T-helper 17 cell (primary cell): ENCODE data around the gene ERMP1. TPM values are rescaled to one million over a fixed set of nuclear protein-coding genes. Genes with fewer than 3 reads are reported as not detected.
"Not testable (repeated sequence)": the region's sequence is repeated elsewhere in the genome, so short reads cannot be mapped to it uniquely, and the experiment has no call there.

Experiments used
- ATAC-seq: fragments of 150-1000 bp; cut with Tn5 transposase; 2 replicates; pipeline ENCODE4 v1.10.0; 2021; ENCODE audit warnings: mild to moderate bottlenecking, moderate library complexity
- DNase-seq, 3 donors: peaks; one replicate each; pipeline versions ENCODE4 v3.0.0 to v3.0.0-alpha.2; 2020 to 2021
- H3K9me3 ChIP-seq: one replicate; pipeline ENCODE4 v1.7.0; 2013; ENCODE audit warnings: low read length, mild to moderate bottlenecking; ENCODE audit not compliant: control insufficient read depth, poor library complexity, severe bottlenecking
- H3K27ac Mint-ChIP-seq: one replicate; pipeline ENCODE4 v1.8.0; 2022; ENCODE audit warnings: mild to moderate bottlenecking, moderate library complexity, mixed read lengths
- H3K27me3 Mint-ChIP-seq: one replicate; pipeline ENCODE4 v1.8.0; 2022; ENCODE audit warnings: mixed read lengths
- H3K36me3 Mint-ChIP-seq: one replicate; pipeline ENCODE4 v1.8.0; 2022; ENCODE audit warnings: low read depth, mixed read lengths
- H3K4me1 Mint-ChIP-seq: one replicate; pipeline ENCODE4 v1.8.0; 2022; ENCODE audit warnings: mild to moderate bottlenecking, mixed read lengths
- H3K4me3 Mint-ChIP-seq: one replicate; pipeline ENCODE4 v1.8.0; 2022; ENCODE audit warnings: mild to moderate bottlenecking, moderate library complexity, mixed read lengths
- total RNA-seq, 4 donors: library from RNA in 2 of 4; stranded (reverse) in 2 of 4; gene quantifications; one replicate each; pipeline ENCODE4 v1.2.3 and lab custom pipeline; 2022 to 2026

Gene ERMP1, protein sequence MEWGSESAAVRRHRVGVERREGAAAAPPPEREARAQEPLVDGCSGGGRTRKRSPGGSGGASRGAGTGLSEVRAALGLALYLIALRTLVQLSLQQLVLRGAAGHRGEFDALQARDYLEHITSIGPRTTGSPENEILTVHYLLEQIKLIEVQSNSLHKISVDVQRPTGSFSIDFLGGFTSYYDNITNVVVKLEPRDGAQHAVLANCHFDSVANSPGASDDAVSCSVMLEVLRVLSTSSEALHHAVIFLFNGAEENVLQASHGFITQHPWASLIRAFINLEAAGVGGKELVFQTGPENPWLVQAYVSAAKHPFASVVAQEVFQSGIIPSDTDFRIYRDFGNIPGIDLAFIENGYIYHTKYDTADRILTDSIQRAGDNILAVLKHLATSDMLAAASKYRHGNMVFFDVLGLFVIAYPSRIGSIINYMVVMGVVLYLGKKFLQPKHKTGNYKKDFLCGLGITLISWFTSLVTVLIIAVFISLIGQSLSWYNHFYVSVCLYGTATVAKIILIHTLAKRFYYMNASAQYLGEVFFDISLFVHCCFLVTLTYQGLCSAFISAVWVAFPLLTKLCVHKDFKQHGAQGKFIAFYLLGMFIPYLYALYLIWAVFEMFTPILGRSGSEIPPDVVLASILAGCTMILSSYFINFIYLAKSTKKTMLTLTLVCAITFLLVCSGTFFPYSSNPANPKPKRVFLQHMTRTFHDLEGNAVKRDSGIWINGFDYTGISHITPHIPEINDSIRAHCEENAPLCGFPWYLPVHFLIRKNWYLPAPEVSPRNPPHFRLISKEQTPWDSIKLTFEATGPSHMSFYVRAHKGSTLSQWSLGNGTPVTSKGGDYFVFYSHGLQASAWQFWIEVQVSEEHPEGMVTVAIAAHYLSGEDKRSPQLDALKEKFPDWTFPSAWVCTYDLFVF
- total RNA-seq (10 to 100 TPM; 10.5 to 11.3 TPM), total RNA-seq (lab: John Stamatoyannopoulos, UW) (30.0 to 34.0 reads per million in 2 donors)

DNA sequence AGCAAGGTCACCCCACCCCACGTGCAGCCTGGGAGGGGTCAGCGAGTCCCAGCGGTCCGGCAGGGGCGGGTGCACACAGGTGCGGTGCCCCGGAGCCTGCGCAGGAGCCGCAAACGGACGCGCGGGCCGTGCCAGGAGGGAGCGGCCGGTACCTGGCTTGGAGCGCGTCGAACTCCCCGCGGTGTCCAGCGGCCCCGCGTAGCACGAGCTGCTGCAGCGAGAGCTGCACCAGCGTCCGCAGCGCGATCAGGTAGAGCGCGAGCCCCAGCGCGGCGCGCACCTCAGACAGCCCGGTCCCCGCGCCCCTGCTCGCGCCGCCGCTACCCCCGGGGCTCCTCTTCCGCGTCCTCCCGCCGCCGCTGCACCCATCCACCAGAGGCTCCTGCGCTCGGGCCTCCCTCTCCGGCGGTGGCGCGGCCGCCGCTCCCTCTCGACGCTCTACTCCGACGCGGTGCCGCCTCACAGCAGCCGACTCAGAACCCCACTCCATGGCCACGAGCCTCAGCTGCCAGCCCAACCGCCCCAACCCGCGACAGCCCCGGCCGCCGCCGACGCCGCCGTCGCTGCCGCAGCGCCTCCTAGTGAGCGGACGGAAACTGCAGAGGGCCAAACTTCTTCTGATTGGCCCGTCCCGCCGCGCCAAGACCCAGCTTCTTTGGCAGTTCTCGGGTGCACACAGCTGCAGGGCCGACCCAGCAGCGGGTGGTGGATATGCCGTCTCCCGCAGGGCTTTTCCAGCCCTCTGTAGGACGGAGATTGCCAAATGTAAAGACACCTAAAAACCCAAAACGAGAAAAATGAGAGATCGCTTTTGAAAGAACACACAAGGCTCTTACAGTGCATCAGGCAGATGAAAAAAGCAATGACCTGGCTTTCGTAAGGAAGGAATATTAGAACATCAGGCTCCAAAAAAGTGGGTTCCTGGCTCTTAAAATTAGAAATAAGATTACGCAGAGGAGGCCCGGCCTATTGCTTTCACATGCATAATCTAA is at the start of gene ERMP1:
ERMP1 (minus strand) TSS at position 580 of the 992 bp plus-strand sequence; CDS start at position 490, 90 bp downstream.
- ATAC-seq: peak; percentile 93
- H3K9me3 ChIP-seq: no peaks in the 10 kb centered on the region
- DNase-seq: peak; percentile 81 to 95 (median 84)
- Mint-ChIP-seq H3K4me1 (peaks cover 40% of the 10 kb centered on the region), H3K27me3 (no peaks in the 10 kb centered on the region), H3K4me3 (peak within 1 kb of the TSS; percentile 96), H3K27ac (peak within 1 kb of the TSS; percentile 86), H3K36me3 (peaks cover 2% of the 10 kb centered on the region)

DNA sequence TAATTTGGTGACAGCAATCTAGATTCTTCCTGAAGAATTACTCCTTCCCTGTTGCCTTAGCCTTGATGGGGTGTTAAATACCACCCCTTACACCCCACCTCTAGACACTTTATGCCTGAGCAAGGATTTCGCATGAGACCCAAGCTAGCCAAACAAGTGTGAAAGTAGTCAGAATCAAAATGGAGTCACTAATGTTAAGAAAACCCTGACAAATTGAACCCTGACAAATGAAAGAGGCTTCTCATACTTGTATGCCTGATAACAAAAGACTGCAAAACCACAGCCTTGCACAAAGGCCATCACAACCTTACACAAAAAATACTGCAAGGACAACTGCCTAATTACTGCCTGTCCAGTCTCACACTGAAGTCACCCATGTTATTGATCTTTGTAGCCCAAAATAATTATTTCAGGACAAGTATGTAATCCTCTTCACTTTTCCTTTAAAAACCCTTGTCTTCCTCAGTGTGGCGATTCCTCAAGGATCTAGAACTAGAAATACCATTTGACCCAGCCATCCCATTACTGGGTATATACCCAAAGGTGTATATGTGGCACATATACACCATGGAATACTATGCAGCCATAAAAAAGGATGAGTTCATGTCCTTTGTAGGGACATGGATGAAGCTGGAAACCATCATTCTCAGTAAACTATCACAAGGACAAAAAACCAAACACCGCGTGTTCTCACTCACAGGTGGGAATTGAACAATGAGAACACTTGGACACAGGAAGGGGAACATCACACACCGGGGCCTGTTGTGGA is 49.5 kb upstream of the ERMP1 start:
- H3K4me3 Mint-ChIP-seq, H3K27me3 Mint-ChIP-seq: not testable (repeated sequence)

DNA sequence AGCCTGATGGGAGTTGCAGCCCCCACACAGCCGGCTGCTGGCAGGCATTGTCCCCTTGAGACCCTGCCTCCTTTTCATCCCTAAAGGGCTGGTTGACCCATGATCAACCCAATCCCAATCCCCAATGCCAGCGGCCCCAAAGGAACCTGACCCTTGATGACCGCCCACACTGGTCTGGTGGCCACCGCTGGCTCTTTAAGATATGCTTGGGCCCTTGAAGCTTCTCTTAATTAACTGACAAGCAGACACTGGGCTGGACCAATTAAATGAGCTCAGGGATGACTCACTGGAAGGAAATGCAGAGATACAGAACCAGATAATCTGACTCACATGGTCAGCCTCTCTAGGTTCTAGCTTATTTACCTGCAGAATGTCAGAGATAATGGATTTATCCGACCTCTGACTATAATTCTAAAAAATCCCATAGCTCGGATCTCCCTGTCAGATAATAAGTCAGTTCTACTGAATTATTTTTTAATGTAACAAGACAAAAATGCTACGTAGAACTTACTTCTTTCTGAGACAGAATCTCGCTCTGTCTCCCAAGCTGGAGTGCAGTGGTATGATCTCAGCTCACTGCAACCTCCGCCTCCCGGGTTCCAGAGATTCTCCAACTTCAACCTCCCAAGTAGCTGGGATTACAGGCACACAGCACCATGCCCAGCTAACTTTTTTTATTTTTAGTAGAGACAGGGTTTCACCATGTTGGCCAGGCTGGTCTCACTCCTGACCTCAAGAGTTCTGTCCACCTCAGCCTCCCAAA is 46.7 kb upstream of the ERMP1 start:
- H3K4me3 Mint-ChIP-seq: no peak overlapping the region
- peak overlapping the region; percentile 67 for H3K27ac Mint-ChIP-seq
- H3K9me3 ChIP-seq: no peaks in the 10 kb centered on the region
- no peaks in the 10 kb centered on the region for H3K36me3 Mint-ChIP-seq
- ATAC-seq: no peak
- H3K27me3 Mint-ChIP-seq: no peaks in the 10 kb centered on the region
- no peak for DNase-seq
- H3K4me1 Mint-ChIP-seq: no peaks in the 10 kb centered on the region

More for the DNA sequence above, 49.5 kb upstream of the ERMP1 start:
- not testable (repeated sequence) for H3K9me3 ChIP-seq, H3K36me3 Mint-ChIP-seq, DNase-seq, H3K4me1 Mint-ChIP-seq, ATAC-seq, H3K27ac Mint-ChIP-seq

DNA sequence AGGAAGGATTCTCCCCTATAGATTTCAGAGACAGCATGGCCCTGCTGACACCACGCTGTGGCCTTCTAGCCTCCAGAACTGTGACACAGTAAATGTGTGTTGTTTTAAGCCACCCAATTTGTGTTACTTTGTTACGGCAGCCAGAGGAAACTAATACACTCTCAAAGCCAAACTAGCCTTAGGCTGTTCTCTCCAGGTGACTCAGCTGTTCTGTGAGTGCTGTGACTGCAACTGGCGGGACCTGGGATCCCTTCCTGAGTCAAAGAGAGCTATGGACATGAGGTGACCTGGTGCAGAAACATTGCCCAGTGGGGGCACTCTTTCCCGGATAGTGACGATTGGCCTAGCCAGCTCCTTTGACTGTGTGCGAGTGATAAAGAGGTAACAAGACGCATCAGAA is 43.8 kb upstream of the ERMP1 start:
- ATAC-seq (no peak), DNase-seq (no peak)
- Mint-ChIP-seq H3K36me3 (peaks cover 4% of the 10 kb centered on the region), H3K4me3 (no peak overlapping the region), H3K4me1 (no peaks in the 10 kb centered on the region), H3K27me3 (no peaks in the 10 kb centered on the region), H3K27ac (no peak overlapping the region)
- no peaks in the 10 kb centered on the region for H3K9me3 ChIP-seq

DNA sequence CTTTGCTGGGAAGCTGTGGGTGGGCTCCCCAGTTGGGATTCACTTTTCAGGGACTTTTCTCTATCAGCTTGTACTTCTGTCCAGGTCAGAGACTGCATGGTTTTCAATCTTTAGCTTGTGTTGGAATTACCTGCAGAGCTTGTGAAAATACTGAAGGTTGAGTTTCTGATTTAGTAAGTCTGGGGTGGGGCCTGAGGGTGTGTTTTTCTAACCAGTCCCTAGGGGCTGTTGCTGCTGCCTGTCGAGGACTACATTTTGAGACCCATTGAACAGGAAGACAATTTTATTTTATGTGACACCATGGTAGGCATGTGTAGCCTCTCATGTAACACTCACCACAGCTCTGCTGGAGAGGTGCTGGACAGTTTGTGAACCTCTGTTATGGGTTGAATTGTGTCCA is 43.1 kb upstream of the ERMP1 start:
- DNase-seq (no peak), ATAC-seq (no peak)
- no peak overlapping the region for H3K27ac Mint-ChIP-seq
- H3K27me3 Mint-ChIP-seq: no peaks in the 10 kb centered on the region
- H3K9me3 ChIP-seq: no peaks in the 10 kb centered on the region
- peaks cover 4% of the 10 kb centered on the region for H3K36me3 Mint-ChIP-seq
- H3K4me3 Mint-ChIP-seq: no peak overlapping the region
- no peaks in the 10 kb centered on the region for H3K4me1 Mint-ChIP-seq

DNA sequence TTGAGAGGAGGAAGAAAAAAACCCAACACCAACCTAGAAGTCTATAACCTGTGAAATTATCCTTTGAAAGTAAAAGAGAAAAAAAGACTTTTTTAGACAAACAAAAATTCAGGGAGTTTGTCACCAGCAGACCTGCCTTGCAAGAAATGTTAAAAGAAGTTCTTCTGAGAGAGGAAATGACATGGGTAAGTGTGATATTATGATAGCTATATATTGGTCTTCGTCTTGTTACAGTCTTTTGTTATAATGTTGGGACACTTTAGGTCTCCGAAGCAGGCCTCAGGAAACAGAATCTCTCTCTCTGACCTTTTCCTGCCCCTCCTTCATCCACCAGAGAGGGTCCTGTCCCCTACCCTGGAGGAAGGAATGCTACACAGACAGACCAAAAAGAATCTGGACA is 41.1 kb upstream of the ERMP1 start:
- no peak overlapping the region for H3K27ac Mint-ChIP-seq
- H3K4me3 Mint-ChIP-seq: no peak overlapping the region
- ATAC-seq: no peak
- H3K9me3 ChIP-seq: no peaks in the 10 kb centered on the region
- peaks cover 4% of the 10 kb centered on the region for H3K36me3 Mint-ChIP-seq
- peaks cover 5% of the 10 kb centered on the region for H3K4me1 Mint-ChIP-seq
- no peak for DNase-seq
- H3K27me3 Mint-ChIP-seq: no peaks in the 10 kb centered on the region

DNA sequence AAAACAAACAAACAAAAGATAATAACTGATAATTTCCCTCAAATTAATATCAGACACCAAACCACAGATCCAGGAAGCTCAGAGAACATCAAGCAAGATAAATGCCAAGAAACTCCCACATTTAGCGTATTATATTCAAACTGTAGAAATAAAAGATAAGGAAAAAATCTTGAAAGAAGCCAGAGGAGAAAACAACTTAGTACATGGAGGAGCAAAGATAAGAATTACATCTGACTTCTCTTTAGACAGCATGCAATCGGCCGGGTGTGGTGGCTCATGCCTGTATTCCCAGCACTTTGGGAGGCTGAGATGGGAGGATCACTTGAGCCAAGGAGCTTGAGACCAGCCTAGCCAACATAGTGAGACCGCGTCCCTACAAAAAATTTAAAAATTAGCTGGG is 40.5 kb upstream of the ERMP1 start:
- no peak for ATAC-seq
- peaks cover 5% of the 10 kb centered on the region for H3K4me1 Mint-ChIP-seq
- no peak for DNase-seq
- no peak overlapping the region for H3K4me3 Mint-ChIP-seq
- no peaks in the 10 kb centered on the region for H3K27me3 Mint-ChIP-seq
- H3K36me3 Mint-ChIP-seq: peaks cover 4% of the 10 kb centered on the region
- H3K27ac Mint-ChIP-seq: no peak overlapping the region
- no peaks in the 10 kb centered on the region for H3K9me3 ChIP-seq

DNA sequence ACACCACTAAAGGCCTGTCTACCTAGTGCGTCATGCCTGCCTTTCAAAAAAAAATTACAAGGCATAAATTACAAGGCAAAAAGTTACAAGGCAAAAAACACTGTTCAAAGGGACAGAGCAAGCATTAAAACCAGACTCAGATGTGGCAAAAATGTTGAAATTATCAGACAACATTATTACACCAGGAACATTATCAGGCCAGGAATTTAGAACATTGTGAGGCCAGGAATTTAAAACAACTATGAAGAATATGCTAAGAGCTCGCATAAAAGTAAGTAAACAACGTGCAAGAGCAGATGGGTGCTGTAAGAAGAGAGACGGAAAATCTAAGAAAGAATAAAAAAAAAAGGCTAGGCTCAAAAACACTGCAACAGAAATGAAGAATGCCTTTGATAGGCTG is 39.6 kb upstream of the ERMP1 start:
- peaks cover 5% of the 10 kb centered on the region for H3K4me1 Mint-ChIP-seq
- H3K27me3 Mint-ChIP-seq: no peaks in the 10 kb centered on the region
- ATAC-seq (no peak), DNase-seq (no peak)
- no peak overlapping the region for H3K4me3 Mint-ChIP-seq
- peaks cover 5% of the 10 kb centered on the region for H3K36me3 Mint-ChIP-seq
- no peaks in the 10 kb centered on the region for H3K9me3 ChIP-seq
- no peak overlapping the region for H3K27ac Mint-ChIP-seq

DNA sequence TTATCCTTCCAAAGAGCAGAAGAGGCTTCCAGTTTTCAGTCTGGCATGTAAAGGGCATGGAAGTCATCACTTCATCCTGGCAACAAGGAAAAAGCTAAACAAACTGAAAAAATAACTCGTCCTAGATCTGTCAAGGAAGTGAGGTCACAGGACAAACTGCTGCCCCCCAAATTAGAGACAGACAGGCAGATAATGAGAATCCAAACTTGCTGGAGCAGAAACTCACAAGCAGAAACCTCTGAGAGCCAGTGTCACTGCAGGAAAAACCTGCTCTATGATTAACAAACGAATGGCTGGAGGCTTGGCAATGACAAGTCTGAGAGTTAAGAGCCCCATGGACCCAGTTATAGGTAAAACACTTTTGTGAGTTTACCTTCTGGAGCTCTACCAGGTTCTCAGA is 38.9 kb upstream of the ERMP1 start:
- Mint-ChIP-seq H3K4me3 (no peak overlapping the region), H3K4me1 (peaks cover 5% of the 10 kb centered on the region), H3K27me3 (no peaks in the 10 kb centered on the region), H3K27ac (no peak overlapping the region), H3K36me3 (peaks cover 6% of the 10 kb centered on the region)
- ATAC-seq (no peak), DNase-seq (no peak)
- H3K9me3 ChIP-seq: no peaks in the 10 kb centered on the region

DNA sequence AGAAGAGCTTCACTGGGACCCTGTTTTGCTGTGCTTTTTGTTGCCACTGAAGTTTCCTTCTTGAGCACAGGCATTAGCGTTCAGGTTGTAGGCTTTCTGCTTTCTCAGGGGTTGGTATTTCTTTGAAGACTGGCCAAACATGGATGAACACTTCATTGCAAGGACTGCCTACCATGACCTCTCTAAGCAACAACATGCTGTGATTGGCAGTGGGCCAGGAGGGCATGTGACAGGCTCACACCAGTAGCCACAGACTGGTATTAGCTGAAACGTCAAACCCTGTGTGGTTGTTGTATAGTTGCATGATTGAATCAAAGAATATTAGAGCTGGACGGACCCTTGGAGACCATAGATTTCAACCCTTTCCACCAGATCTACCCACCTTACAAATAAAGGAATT is 37.8 kb upstream of the ERMP1 start:
- no peaks in the 10 kb centered on the region for H3K9me3 ChIP-seq
- peaks cover 5% of the 10 kb centered on the region for H3K4me1 Mint-ChIP-seq
- peaks cover 6% of the 10 kb centered on the region for H3K36me3 Mint-ChIP-seq
- H3K4me3 Mint-ChIP-seq: no peak overlapping the region
- ATAC-seq: no peak
- H3K27ac Mint-ChIP-seq: no peak overlapping the region
- DNase-seq: no peak
- no peaks in the 10 kb centered on the region for H3K27me3 Mint-ChIP-seq

DNA sequence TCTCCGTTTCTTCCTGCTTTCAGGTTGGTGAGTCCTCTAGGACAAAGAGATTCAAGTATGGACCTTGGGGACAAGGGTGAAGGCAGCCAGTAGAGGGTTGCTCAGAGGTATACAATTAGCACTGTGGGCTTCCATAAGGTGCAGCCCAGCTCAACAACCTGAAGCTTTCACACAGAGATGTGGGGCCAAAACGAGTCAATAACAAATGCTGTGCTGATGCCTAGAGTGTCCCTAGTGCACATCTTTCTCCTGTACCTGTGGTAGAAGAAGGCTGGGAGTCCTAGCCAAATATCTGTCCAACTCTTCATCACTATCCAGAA is 37.1 kb upstream of the ERMP1 start:
- DNase-seq (no peak), ATAC-seq (no peak)
- H3K9me3 ChIP-seq: no peaks in the 10 kb centered on the region
- H3K27ac Mint-ChIP-seq: no peak overlapping the region
- H3K36me3 Mint-ChIP-seq: peaks cover 6% of the 10 kb centered on the region
- H3K4me1 Mint-ChIP-seq: peaks cover 5% of the 10 kb centered on the region
- no peaks in the 10 kb centered on the region for H3K27me3 Mint-ChIP-seq
- H3K4me3 Mint-ChIP-seq: no peak overlapping the region
